Pancreas (tissue), 10 donors: ENCODE data around the gene BRD3OS. TPM values are rescaled to one million over a fixed set of nuclear protein-coding genes. Genes with fewer than 3 reads are reported as not detected.
A peak's percentile ranks its signal among the peaks of the same experiment; 100 is the strongest.

Experiments
- ATAC-seq, 4 donors: fragments of 200-7000 bp; cut with Tn5 transposase; one replicate each; pipeline versions ENCODE4 v1.8.0 to v1.9.1; 2020; ENCODE audit warnings: mild to moderate bottlenecking in 4 of 4, moderate library complexity in 4 of 4
- DNase-seq, 6 donors: peaks; one replicate each; pipeline ENCODE4 v3.0.0-alpha.2; 2020
- FAIRE-seq: peaks from 2 replicates; lab custom pipeline; 2012; peaks lifted over from hg19 to GRCh38; lab: Jason Lieb, UNC
- H3K27ac ChIP-seq, 4 donors: fragments of 200-600 bp; sonication (generic); 1 replicate in 3 of 4; 2 replicates in 1 of 4; pipeline versions ENCODE4 v1.5.0 to v1.8.0; 2020
- H3K27me3 ChIP-seq, 4 donors: fragments of 200-600 bp; one replicate each; pipeline ENCODE4 v1.8.0; 2021
- H3K36me3 ChIP-seq, 3 donors: fragments of 200-600 bp; sonication (generic) in 1 of 3; one replicate each; pipeline versions ENCODE4 v1.5.0 to v1.8.0; 2020 to 2021
- H3K4me1 ChIP-seq, 3 donors: fragments of 200-600 bp; one replicate each; pipeline ENCODE4 v1.8.0; 2021
- H3K4me3 ChIP-seq, 4 donors: fragments of 200-600 bp; sonication (generic) in 2 of 4; one replicate each; pipeline versions ENCODE4 v1.5.0 to v1.8.0; 2020 to 2021
- H3K9me3 ChIP-seq, 4 donors: fragments of 200-600 bp; one replicate each; pipeline ENCODE4 v1.8.0; 2021
- CTCF ChIP-seq, 4 donors: fragments of 200-600 bp; sonication (generic) in 3 of 4; IDR thresholded peaks; one replicate each; pipeline versions ENCODE4 v1.5.0 to v1.8.0; 2021; ENCODE audit warnings: antibody characterized with exemption in 4 of 4
- WGBS, 2 donors: extraction: QIAGEN DNeasy Blood & Tissue Kit; methylation state at CpG; one replicate each; pipeline ENCODE4 v1.1.7; 2013; 5-methylcytosine and 5-hydroxymethylcytosine counted together
- intact Hi-C, 3 donors: fragments of 100-400 bp; cut with DNase I; formaldehyde crosslinking; loops; one replicate each; pipeline versions ENCODE4 v1.11.1 to v1.14.2; 2022
- polyA plus RNA-seq, 2 donors: library from polyadenylated mRNA; stranded (reverse); fragments of 200-250 nt; gene quantifications; one replicate each; pipeline ENCODE4 v1.2.3, GENCODE V29; 2013
- total RNA-seq, 6 donors: library from RNA; stranded (reverse); fragmentation: NEBNext Ultra II Directional in 4 of 6; extraction: Animal tissue kit (Norgen Biotek cat#: 25700) in 4 of 6; gene quantifications; one replicate each; pipeline versions ENCODE4 v1.2.1 to v1.2.4, GENCODE V29; 2021 to 2023
- donor health status: healthy with polysubstance abuse.
- donor health status: DM: no; HTN: no; CAD: no; lungs with moderate emphysema.
- donor health status: DM: no; HTN: no; CAD: no.
- donor health status: control.
- donor health status: control.
- donor health status: Bipolar disorder and iron deficiency.
- donor health status: DM: yes; HTN: yes; CAD: no.
- donor health status: DM: no; HTN: no; CAD: no.
- donor health status: DM: no; HTN: no; CAD: no.
- donor health status: DM: yes; HTN: yes; CAD: no.

BRD3OS gene
- total and polyA plus RNA-seq, 8 donors, result 4.8 to 12.5 (median 7.3) TPM

DNA sequence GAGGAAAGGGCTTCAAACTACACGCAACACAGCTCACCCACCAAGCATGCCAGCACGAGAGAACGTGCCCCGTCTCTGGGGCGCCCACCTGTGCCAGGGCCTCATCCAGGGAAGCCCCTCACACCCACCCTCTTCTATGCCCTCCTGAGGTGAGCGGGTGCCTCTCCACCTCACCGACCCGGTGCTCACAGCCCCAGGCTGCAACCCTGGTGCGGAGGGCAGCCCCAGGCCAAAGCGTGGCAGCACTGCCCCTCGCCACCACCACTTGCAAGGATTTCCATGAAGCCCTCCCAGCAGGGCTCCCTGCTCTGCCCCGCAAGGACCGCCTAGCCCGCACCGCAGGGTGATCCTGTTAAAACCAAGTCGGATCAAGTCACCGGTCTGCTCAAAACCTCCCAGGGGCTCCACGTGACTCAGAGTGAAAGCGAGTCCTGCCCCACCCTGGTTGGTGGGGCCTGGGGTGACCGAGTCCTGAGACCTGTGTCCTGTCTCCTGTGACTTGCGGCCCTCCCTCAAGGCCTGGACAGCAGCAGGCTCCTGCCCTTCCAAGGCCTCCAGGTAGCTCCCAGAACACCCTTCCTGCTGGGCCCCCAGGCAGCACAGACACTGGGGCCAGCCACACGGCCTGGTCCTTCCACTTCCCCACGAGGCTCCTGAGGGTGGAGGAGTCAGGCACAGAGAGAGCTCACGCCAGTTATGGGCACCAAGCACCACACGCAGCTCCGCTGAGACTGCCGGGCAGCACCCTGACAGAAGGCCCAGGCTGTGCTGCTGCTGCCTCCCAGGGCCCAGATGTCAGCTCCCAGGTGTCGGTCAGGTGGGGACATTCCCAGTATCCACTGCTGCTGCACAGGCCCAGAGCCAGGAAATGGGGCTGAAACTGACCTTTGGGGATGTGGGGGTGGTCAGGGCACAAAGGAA is 29.9 kb downstream of the BRD3OS start:
- Histone ChIP-seq H3K9me3 (no peaks in the 10 kb centered on the region), H3K27me3 (no peaks in the 10 kb centered on the region), H3K4me1 (peaks cover 38 to 54% (median 40%) of the 10 kb centered on the region in 3 donors), H3K27ac (peak overlapping the region; percentile 79 to 83 (median 81)), H3K36me3 (peaks cover 3 to 25% (median 17%) of the 10 kb centered on the region in 3 donors), H3K4me3 (no peak overlapping the region)
- TF ChIP-seq CTCF (IDR thresholded peaks at IDR 0.05), result no peak
- no peak for FAIRE-seq
- intact Hi-C loops, result no loop called here
- peak; percentile 77 to 85 (median 82) for ATAC-seq
- DNase-seq, result peak; percentile 77 to 91 (median 84)
- 61 to 64% methylated on average over 28 of the region's 28 CpGs for WGBS, 2 donors

GRCh38 chr9:134055981-134056461 is 30.7 kb downstream of the BRD3OS start:
- intact Hi-C loops, result no loop called here

DNA sequence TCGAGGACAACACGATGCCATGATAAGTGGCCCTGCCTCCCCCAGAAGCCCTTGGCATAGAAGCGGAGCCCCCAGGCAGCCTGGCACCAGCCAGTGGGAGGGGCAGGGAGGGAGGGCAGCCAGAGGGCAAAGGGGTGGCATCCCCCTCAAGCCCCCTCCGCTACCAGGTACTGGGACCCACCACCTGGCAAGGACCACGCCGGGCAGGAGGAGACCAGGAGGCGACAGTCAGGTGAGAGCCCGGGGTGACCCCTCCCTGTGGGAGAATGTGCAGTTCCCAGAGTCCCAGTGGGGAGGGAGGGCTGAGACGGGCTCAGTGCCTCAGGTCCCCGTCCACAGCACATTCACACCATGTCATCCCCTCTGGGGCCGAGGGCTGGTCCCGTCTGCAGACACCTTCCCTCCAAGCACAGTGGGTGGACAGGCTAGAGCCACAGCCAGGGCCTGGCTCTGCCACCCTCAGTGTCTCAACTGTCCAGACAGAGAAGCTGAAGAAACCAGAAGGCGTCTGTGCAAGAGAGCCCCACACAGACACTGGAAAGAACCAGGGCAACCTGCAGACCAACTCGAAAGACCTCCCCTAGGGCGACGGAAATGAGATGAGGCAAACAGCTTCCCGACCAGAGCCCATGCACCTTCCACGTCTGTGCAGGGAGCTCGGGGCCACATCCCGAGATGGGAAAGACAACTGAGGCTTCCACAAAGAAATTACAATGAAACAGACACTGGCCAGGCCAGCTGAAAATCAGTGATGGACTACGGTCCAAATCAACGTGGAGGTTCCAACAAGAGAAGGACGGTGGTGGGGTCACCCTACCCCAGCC is 31.4 kb downstream of the BRD3OS start:
- FAIRE-seq (no peak), DNase-seq (peak in 5 of 6 donors; percentile 27 to 78 (median 56)), ATAC-seq (peak; percentile 6 to 28 (median 12))
- peak overlapping the region; percentile 79 to 83 (median 81) for H3K27ac ChIP-seq
- intact Hi-C loops, result no loop called here
- H3K4me1 ChIP-seq, result peaks cover 38 to 58% (median 40%) of the 10 kb centered on the region in 3 donors
- 49 to 51% methylated on average over 21 to 23 of the region's 23 CpGs for WGBS, 2 donors
- no peak for TF ChIP-seq CTCF (IDR thresholded peaks at IDR 0.05)
- H3K36me3 ChIP-seq, result peaks cover 0 to 11% (median 10%) of the 10 kb centered on the region in 3 donors
- H3K9me3 ChIP-seq, result no peaks in the 10 kb centered on the region
- no peaks in the 10 kb centered on the region for H3K27me3 ChIP-seq
- H3K4me3 ChIP-seq, result no peak overlapping the region

More at GRCh38 chr9:134055981-134056461, 30.7 kb downstream of the BRD3OS start:
- peak overlapping the region; percentile 79 to 83 (median 81) for H3K27ac ChIP-seq
- no peak overlapping the region for H3K4me3 ChIP-seq
- peaks cover 38 to 54% (median 40%) of the 10 kb centered on the region in 3 donors for H3K4me1 ChIP-seq
- DNase-seq (peak; percentile 84 to 94 (median 86)), ATAC-seq (peak; percentile 84 to 89 (median 87)), FAIRE-seq (no peak)
- no peaks in the 10 kb centered on the region for H3K27me3 ChIP-seq
- WGBS, 2 donors, result 1 to 6% methylated on average over 10 to 13 of the region's 13 CpGs
- TF ChIP-seq CTCF (IDR thresholded peaks at IDR 0.05), result no peak
- H3K36me3 ChIP-seq, result peaks cover 0 to 16% (median 16%) of the 10 kb centered on the region in 3 donors
- no peaks in the 10 kb centered on the region for H3K9me3 ChIP-seq

GRCh38 chr9:134057307-134057657 is 32.0 kb downstream of the BRD3OS start:
- Histone ChIP-seq H3K9me3 (no peaks in the 10 kb centered on the region), H3K4me1 (peaks cover 38 to 61% (median 40%) of the 10 kb centered on the region in 3 donors), H3K27me3 (no peaks in the 10 kb centered on the region), H3K27ac (peak overlapping the region in 3 of 4 donors; percentile 79 to 82 (median 80)), H3K36me3 (peaks cover 0 to 8% (median 6%) of the 10 kb centered on the region in 3 donors), H3K4me3 (no peak overlapping the region)
- no peak for FAIRE-seq
- WGBS, 2 donors, result 75 to 84% methylated on average over 13 of the region's 13 CpGs
- no peak for TF ChIP-seq CTCF (IDR thresholded peaks at IDR 0.05)
- intact Hi-C loops, result no loop called here
- ATAC-seq, result no peak
- DNase-seq, result peak in 4 of 6 donors; percentile 2 to 48 (median 29)
